Measurements from ENCODE around the gene ANO8.

ANO8 gene

DNA sequence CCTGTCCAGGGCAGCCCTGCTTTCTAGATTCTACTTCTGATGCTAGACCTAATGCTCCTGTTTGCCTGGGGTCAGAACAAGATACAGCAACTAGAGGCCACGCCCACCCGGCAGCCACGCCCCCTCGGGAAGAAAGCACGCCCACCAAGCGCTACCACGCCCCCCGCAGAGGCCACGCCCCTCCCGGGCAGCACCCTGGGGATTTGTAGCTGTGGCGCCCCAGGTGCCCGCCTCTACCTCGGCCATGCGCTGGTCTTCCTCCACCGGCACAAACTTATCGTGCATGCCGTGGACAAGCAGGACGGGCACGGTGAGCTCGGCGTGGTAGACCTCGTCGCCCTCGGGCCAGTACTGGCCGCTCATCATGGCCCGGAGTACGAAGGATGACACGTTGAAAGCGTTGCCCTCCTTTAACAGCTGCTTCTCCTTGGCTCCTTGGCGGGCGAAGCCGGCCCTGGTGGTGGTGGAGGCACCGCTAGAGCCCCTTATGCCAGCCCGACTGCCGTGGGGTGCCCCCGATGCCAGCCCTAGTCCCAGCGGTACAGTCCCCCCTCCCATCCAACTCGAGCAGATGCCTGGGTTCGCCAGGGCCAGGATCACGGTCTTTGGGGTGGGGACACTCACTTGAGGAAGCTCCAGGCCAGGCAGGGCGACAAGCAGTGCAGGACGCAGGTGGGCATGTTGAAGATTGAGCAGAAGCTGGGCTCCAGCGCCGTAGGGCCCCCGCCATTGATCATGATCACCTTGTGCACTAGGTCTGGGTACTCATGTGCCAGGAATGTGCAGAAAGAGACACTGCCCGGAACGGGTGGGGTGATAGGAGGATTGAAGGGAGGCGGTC, 40.4 kb downstream of the ANO8 start:
- H3K4me3 ChIP-seq (ENCODE audit: low read depth, low read length), result no peak overlapping the region
- DNase-seq (ENCODE audit: low read depth), result no peak
- TF ChIP-seq, protein P1, sequence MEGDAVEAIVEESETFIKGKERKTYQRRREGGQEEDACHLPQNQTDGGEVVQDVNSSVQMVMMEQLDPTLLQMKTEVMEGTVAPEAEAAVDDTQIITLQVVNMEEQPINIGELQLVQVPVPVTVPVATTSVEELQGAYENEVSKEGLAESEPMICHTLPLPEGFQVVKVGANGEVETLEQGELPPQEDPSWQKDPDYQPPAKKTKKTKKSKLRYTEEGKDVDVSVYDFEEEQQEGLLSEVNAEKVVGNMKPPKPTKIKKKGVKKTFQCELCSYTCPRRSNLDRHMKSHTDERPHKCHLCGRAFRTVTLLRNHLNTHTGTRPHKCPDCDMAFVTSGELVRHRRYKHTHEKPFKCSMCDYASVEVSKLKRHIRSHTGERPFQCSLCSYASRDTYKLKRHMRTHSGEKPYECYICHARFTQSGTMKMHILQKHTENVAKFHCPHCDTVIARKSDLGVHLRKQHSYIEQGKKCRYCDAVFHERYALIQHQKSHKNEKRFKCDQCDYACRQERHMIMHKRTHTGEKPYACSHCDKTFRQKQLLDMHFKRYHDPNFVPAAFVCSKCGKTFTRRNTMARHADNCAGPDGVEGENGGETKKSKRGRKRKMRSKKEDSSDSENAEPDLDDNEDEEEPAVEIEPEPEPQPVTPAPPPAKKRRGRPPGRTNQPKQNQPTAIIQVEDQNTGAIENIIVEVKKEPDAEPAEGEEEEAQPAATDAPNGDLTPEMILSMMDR (conservative IDR thresholded peaks at IDR 0.05; ENCODE audit: low read depth, low read length), result no peak

DNA sequence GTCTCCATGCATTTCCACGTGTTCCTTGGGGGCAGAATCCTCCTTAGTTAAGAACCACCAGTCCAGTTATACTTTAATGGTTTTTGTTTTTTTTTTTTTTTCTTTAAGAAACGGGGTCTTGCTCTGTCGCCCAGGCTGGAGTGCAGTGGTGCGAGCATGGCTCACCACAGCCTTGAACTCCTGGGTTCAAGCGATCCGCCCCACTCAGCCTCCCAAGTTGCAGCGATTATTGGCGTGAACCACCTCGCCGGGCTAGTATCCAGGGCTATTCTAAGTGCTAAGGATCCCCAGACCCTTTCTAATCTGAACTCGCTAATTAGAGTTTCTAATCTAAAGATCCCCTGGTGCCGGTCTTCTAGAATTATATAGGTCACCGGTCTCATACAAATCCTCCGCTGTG, 41.0 kb downstream of the ANO8 start:
- no peak for DNase-seq (ENCODE audit: low read depth)
- TF ChIP-seq, protein P1 (conservative IDR thresholded peaks at IDR 0.05; ENCODE audit: low read depth, low read length), result no peak
- no peak overlapping the region for H3K4me3 ChIP-seq (ENCODE audit: low read depth, low read length)

DNA sequence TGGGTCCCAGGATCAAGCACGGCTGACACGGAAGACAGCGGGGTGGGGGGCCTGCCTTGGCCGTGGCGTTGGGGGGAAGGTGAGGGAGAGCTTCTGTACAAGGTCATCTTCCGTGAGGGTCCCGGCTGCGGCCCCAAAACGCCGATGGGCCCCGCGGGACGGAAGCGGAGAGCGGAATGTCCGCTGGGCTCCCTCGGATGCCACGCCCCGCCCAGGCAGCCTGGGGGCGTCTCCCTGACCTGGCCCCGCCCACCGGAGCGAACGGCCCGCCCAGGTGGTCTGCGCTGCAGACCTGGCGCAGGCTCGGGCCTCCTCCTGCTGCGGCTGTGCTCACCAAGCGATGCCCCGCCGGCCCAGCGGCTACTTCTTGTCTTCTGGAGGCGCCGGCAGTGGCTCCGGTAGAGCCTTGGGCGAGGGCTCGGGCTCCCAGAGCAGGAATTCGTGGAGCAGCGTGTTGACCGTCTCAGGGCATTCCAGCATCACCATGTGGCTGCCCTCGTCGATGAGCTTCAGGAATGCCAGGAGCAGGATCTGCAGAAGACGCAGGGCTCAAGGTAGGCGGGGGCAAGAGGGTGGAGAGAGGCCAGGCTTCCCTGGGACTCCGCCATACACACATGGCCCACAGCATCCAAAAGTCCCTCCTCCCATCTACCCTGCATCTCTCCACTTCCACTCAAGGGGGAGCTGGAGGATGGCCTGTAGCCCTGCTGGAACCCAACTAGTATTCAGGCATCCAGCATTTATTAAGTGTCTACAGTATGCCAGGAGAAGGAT, 42.2 kb downstream of the ANO8 start:
- TF ChIP-seq, protein P1 (conservative IDR thresholded peaks at IDR 0.05; ENCODE audit: low read depth, low read length), result peak; percentile 88
- H3K4me3 ChIP-seq (ENCODE audit: low read depth, low read length), result peak overlapping the region; percentile 66
- DNase-seq (ENCODE audit: low read depth), result peak; percentile 93

DNA sequence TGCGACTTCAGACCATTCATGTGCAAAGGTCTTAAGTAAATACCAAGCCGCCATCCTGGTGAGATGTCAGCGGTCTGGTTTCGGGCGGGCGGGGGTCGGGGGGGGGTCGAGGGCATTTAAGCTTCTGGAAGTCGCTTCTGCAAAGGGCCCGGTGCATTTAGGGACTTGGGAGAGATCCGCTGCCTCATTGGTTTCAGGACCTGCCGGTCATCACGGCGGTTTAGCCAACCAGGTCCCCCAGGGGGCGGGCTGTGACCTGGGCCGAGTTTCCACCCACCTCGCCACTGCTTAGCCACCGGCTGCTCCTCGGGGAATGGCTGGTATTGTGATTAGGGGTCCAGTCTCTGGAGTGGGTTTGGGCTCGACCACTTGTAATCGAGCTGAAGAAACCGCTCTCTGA, 45.2 kb downstream of the ANO8 start:
- TF ChIP-seq, protein P1 (conservative IDR thresholded peaks at IDR 0.05; ENCODE audit: low read depth, low read length), result no peak
- peak; percentile 95 for DNase-seq (ENCODE audit: low read depth)
- peak overlapping the region; percentile 46 for H3K4me3 ChIP-seq (ENCODE audit: low read depth, low read length)

DNA sequence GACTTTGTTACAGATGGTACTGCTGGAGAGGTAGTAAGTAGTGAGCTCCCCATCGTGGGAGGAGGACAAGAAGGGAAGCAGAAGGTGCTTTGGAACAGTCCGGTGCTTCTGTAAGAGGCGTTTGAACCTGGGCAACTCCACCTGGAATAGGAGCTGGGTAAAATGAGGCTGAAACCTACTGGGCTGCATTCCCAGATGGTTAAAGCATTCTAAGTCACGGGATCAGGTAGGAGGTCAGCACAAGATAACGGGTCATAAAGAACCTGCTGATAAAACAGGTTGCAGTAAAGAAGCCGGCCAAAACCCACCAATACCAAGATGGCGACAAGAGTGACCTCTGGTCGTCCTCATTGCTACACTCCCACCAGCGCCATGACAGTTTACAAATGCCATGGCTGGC, 47.9 kb downstream of the ANO8 start:
- TF ChIP-seq, protein P1 (conservative IDR thresholded peaks at IDR 0.05; ENCODE audit: low read depth, low read length), result no peak
- H3K4me3 ChIP-seq (ENCODE audit: low read depth, low read length), result no peak overlapping the region
- DNase-seq (ENCODE audit: low read depth), result no peak

DNA sequence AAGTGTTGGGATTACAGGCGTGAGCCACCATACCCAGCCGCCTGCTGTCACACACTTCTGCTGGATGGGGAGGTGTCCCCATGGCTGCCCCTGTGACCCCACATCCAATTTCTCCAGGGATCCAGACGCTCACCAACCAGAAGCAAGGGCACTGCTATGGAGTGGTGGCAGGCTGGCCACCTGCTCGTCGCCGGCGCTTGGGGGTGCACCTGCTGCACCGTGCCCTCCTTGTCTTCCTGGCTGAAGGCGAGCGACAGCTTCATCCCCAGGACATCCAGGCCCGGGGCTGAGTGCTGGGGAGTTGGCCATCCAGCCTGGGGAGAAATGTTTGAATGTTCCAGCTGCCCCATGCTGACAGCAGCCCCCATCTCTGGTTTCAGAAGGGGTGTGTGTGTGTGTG, 48.4 kb downstream of the ANO8 start:
- TF ChIP-seq, protein P1 (conservative IDR thresholded peaks at IDR 0.05; ENCODE audit: low read depth, low read length), result no peak
- no peak overlapping the region for H3K4me3 ChIP-seq (ENCODE audit: low read depth, low read length)
- no peak for DNase-seq (ENCODE audit: low read depth)
